ENCODE data around the gene GRM4. TPM values are rescaled to one million over a fixed set of nuclear protein-coding genes. Genes with fewer than 3 reads are reported as not detected.

GRM4 gene
- total RNA-seq, 1 donor from 2014 or later: not detected

DNA sequence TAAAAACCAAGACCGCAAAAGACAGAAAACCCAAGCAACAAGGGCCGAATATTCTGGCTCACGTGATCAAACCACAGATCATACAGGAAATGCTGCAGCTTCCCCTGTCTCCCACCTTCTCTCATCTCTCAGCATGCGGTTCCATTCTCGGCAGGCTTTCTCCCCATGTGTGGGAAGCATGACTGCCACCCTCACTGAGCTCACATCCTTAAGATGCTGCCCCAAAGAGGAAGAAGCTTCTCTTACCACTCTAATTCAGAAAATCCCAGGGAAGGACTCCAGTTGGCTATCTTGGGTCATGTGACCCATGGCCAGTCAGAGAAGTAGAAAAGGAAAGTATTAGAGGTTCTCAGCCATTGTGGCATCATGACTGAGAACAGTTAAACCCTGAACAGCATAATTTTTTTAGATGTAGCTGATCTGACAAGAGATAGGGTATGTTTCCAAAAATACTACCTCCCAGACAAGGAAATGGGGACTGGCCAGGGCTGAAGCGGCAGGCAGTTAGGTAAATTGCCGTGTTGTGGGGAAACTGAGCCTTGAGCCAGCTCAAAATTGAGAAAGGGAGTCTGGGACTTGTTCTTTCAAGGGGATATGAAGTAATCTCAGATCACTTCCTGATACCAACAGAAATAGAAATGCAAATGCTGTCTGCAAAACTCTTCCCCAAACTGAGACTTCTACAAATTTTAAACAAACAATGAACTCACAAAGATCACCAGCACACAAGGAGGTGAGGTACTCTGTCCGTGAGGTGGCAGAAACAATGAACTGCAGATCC, 37.1 kb upstream of the GRM4 start:
- intact Hi-C loops (cut with DNase I): no loop called here
- H3K4me3 ChIP-seq: no peak overlapping the region
- no peaks in the 10 kb centered on the region for H3K36me3 ChIP-seq
- no peaks in the 10 kb centered on the region for H3K4me1 ChIP-seq
- DNase-seq (ENCODE audit: low spot score in 2 of 2): peak; percentile 21 to 62
- no peak overlapping the region for H3K27ac ChIP-seq
- no peak for TF ChIP-seq CTCF (IDR thresholded peaks at IDR 0.05)
- peaks cover 0 to 5% of the 10 kb centered on the region in 2 donors for H3K9me3 ChIP-seq
- H3K27me3 ChIP-seq: no peaks in the 10 kb centered on the region

DNA sequence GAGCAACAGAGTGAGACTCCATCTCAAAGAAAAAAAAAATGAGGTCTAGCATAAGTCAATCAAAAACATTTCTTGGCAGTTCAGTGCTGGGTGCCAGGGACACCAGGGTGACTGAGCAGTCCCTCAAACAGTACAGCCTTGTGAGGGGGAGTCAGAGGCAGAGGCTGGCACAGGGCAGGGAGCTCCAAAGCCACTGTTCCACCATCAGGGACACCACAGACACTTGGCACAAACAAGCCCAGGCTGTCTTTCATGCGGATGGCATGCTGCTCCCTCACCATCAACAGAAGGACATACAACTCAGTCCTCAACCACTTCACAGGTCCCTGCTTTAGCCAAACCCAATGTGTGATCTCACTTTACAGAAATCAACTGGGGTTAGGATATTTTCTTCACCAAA, 36.0 kb upstream of the GRM4 start:
- intact Hi-C loops (cut with DNase I): no loop called here
- no peaks in the 10 kb centered on the region for H3K4me1 ChIP-seq
- no peaks in the 10 kb centered on the region for H3K27me3 ChIP-seq
- peak in 1 of 2 donors; percentile 9 for DNase-seq (ENCODE audit: low spot score in 2 of 2)
- H3K36me3 ChIP-seq: no peaks in the 10 kb centered on the region
- no peak overlapping the region for H3K27ac ChIP-seq
- H3K9me3 ChIP-seq: peaks cover 0 to 5% of the 10 kb centered on the region in 2 donors
- TF ChIP-seq CTCF (IDR thresholded peaks at IDR 0.05): no peak
- H3K4me3 ChIP-seq: no peak overlapping the region

GRCh38 chr6:34179106-34179720, 33.3 kb upstream of the GRM4 start:
- Histone ChIP-seq H3K9me3 (peaks cover 0 to 5% of the 10 kb centered on the region in 2 donors), H3K36me3 (no peaks in the 10 kb centered on the region), H3K27ac (no peak overlapping the region), H3K4me3 (no peak overlapping the region), H3K27me3 (no peaks in the 10 kb centered on the region), H3K4me1 (no peaks in the 10 kb centered on the region)
- TF ChIP-seq CTCF (IDR thresholded peaks at IDR 0.05): no peak
- DNase-seq (ENCODE audit: low spot score in 2 of 2): peak in 1 of 2 donors; percentile 46
- intact Hi-C loops (cut with DNase I): no loop called here

DNA sequence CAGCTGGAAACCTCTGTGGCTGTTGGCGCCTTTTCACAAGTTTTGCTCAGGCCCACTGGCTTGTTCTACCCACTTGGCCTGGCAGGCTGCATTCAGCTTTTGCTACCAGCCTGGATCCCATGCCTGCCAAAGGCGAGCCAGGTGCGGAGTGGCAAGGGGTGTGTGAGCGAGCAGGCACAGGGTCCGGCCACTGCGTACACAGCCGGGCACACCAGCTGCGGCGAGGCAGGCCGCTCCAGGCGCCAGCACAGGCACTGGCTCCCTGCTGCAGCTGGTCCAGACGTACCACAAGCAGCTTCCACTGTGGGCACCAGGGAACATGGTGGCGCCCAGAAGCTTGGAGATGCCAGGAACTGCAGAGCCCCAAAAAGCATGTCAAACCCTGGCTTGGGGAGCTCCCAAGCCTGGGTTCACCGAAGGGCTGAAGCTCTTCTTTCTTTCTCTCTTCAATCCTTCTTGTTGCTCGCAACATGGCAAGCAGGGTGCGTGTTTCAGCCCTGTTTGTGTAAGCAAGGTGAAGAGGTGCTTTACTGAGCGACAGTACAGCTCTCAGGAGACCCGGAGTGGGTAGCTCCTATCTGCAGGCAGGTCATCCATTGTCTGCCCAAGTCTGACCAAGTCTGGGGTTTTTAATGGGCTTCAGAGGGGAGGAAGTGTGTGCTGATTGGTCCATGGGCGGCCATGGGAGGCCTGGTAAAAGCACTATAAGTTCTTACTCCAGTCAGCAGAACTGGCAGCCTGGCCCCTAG, 32.6 kb upstream of the GRM4 start:
- intact Hi-C loops (cut with DNase I): no loop called here
- no peak for TF ChIP-seq CTCF (IDR thresholded peaks at IDR 0.05)
- H3K27me3 ChIP-seq: no peaks in the 10 kb centered on the region
- H3K27ac ChIP-seq: no peak overlapping the region
- H3K4me3 ChIP-seq: no peak overlapping the region
- no peaks in the 10 kb centered on the region for H3K4me1 ChIP-seq
- no peaks in the 10 kb centered on the region for H3K36me3 ChIP-seq
- H3K9me3 ChIP-seq: peaks cover 0 to 2% of the 10 kb centered on the region in 2 donors
- DNase-seq (ENCODE audit: low spot score in 2 of 2): peak in 1 of 2 donors; percentile 22

DNA sequence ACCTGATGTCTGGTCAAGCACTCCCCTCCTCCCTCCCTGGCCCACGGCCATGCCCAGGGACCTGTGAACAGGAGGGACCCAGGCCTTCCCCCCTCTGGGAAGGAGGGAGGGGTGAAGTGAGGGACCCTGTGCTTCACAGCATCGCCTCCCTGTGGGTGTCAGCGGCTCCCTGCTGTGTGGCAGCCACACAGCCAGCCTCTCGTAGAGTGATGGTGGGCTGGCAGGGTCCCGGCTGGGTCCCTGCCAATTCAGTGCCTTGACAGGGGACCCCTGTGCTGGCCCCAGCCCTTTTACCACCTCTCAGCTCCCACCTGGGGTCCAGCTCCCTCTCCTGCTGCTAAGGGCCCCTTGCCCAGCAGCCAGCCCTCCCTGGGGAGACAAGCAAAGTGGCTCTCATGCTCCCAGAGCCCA, 31.3 kb upstream of the GRM4 start:
- Histone ChIP-seq H3K4me1 (no peaks in the 10 kb centered on the region), H3K27ac (no peak overlapping the region), H3K27me3 (no peaks in the 10 kb centered on the region), H3K9me3 (no peaks in the 10 kb centered on the region), H3K4me3 (no peak overlapping the region), H3K36me3 (no peaks in the 10 kb centered on the region)
- intact Hi-C loops (cut with DNase I): no loop called here
- no peak for DNase-seq (ENCODE audit: low spot score in 2 of 2)
- no peak for TF ChIP-seq CTCF (IDR thresholded peaks at IDR 0.05)
